GM19099 (cell line): ENCODE results near the gene BNC2.

Experiments used
- POLR2A ChIP-seq: IDR thresholded peaks from 3 replicates; pipeline ENCODE4 v1.6.1; 2011; ENCODE audit warnings: low read depth; ENCODE audit not compliant: insufficient read length; ENCODE audit errors: extremely low read depth

Gene BNC2

GRCh38 chr9:16367605-16368231, 502.8 kb downstream of the BNC2 start:
- no peak for TF ChIP-seq POLR2A

- TF ChIP-seq POLR2A = no peak
Measured at GRCh38 chr9:16364347-16364746, 506.1 kb downstream of the BNC2 start.

GRCh38 chr9:16363916-16364315, 506.6 kb downstream of the BNC2 start:
- TF ChIP-seq POLR2A = no peak

GRCh38 chr9:16363073-16363781, 507.2 kb downstream of the BNC2 start:
- no peak for TF ChIP-seq POLR2A

- no peak for TF ChIP-seq POLR2A
Measured at GRCh38 chr9:16361939-16362338, 508.5 kb downstream of the BNC2 start.

GRCh38 chr9:16361118-16361517, 509.4 kb downstream of the BNC2 start:
- TF ChIP-seq POLR2A = no peak

- TF ChIP-seq POLR2A = no peak
Measured at GRCh38 chr9:16360247-16360646, 510.2 kb downstream of the BNC2 start.
